Measurements from ENCODE around the gene GRPEL1. TPM values are rescaled to one million over a fixed set of nuclear protein-coding genes. Genes with fewer than 3 reads are reported as not detected.

Gene GRPEL1
- total RNA-seq, 2 experiments from 2014 or later: 55.6 to 58.6 TPM

- CTCF ChIA-PET: interaction anchor here (0.8 to 3.7 kb wide), 5 partner anchors 23 to 57 kb away, joined by 3 to 55 read pairs (median 12); partner anchors contain the start of gene GRPEL1
- TF ChIP-seq, protein P1, sequence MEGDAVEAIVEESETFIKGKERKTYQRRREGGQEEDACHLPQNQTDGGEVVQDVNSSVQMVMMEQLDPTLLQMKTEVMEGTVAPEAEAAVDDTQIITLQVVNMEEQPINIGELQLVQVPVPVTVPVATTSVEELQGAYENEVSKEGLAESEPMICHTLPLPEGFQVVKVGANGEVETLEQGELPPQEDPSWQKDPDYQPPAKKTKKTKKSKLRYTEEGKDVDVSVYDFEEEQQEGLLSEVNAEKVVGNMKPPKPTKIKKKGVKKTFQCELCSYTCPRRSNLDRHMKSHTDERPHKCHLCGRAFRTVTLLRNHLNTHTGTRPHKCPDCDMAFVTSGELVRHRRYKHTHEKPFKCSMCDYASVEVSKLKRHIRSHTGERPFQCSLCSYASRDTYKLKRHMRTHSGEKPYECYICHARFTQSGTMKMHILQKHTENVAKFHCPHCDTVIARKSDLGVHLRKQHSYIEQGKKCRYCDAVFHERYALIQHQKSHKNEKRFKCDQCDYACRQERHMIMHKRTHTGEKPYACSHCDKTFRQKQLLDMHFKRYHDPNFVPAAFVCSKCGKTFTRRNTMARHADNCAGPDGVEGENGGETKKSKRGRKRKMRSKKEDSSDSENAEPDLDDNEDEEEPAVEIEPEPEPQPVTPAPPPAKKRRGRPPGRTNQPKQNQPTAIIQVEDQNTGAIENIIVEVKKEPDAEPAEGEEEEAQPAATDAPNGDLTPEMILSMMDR (IDR thresholded peaks at IDR 0.05): no peak
- DNase-seq (no peak), ATAC-seq (ENCODE audit: poor library complexity) (no peak)
- Histone ChIP-seq H3K9me3 (ENCODE audit: control insufficient read depth in 1 of 2, insufficient read depth in 1 of 2, low read length in 2 of 2) (peaks cover 0 to 11% of the 10 kb centered on the region in 2 experiments), H3K27ac (ENCODE audit: low read depth in 1 of 2, low read length in 2 of 2) (peak overlapping the region; percentile 44 to 81), H3K4me1 (ENCODE audit: insufficient read depth, low read length) (peaks cover 70% of the 10 kb centered on the region), H3K4me3 (ENCODE audit: low read length) (peak overlapping the region; percentile 78), H3K36me3 (ENCODE audit: insufficient read depth, low read length) (peaks cover 27% of the 10 kb centered on the region), H3K27me3 (ENCODE audit: control insufficient read depth in 1 of 2, insufficient read depth in 2 of 2, low read length in 2 of 2) (no peaks in the 10 kb centered on the region)
- H3K36me3 Mint-ChIP-seq (ENCODE audit: low read depth): peaks cover 37% of the 10 kb centered on the region
- POLR2A ChIA-PET: interaction anchor here (1.1 to 8.7 kb wide), 13 partner anchors 9 to 470 kb away, joined by 3 to 156 read pairs (median 8); partner anchors contain the start of genes GRPEL1, MAN2B2, MRFAP1 and MRFAP1L1
- intact Hi-C loops (cut with DNase I, micrococcal nuclease): loop anchor here (1.0 kb wide), 2 partner anchors 22 to 26 kb away; no protein-coding TSS in a partner anchor
- peak overlapping the region; percentile 90 for H3K4me3 Mint-ChIP-seq
- H3K27me3 Mint-ChIP-seq: no peaks in the 10 kb centered on the region
- no peaks in the 10 kb centered on the region for H3K9me3 Mint-ChIP-seq
- H3K4me1 Mint-ChIP-seq (ENCODE audit: low read depth): peaks cover 63% of the 10 kb centered on the region
- peak overlapping the region; percentile 81 for H3K27ac Mint-ChIP-seq
These were observed 23.5 kb downstream of the GRPEL1 start for GRCh38 chr4:7044137-7044930.

GRCh38 chr4:7043284-7044136 is 24.4 kb downstream of the GRPEL1 start, which contains the start of gene TADA2B:
TSS of gene TADA2B (plus strand) at chr4:7043372. CDS start at chr4:7043580, 208 bp downstream.
- peaks cover 0 to 11% of the 10 kb centered on the region in 2 experiments for H3K9me3 ChIP-seq (ENCODE audit: control insufficient read depth in 1 of 2, insufficient read depth in 1 of 2, low read length in 2 of 2)
- TF ChIP-seq, protein P1 (IDR thresholded peaks at IDR 0.05): no peak
- H3K4me3 Mint-ChIP-seq: peak within 1 kb of the TSS; percentile 93
- H3K4me1 ChIP-seq (ENCODE audit: insufficient read depth, low read length): peaks cover 62% of the 10 kb centered on the region
- peaks cover 31% of the 10 kb centered on the region for H3K36me3 Mint-ChIP-seq (ENCODE audit: low read depth)
- ChIA-PET CTCF (interaction anchor here (0.7 to 3.7 kb wide), 17 partner anchors 9 to 403 kb away, joined by 3 to 55 read pairs (median 5); partner anchors contain the start of genes GRPEL1, MRFAP1 and MRFAP1L1), POLR2A (interaction anchor here (0.6 to 8.7 kb wide), 23 partner anchors 10 to 469 kb away, joined by 3 to 156 read pairs (median 6); partner anchors contain the start of genes GRPEL1, MAN2B2, MRFAP1 and MRFAP1L1)
- no peaks in the 10 kb centered on the region for H3K9me3 Mint-ChIP-seq
- ATAC-seq (ENCODE audit: poor library complexity) (peak; percentile 51), DNase-seq (peak; percentile 37 to 82 (median 56))
- H3K4me1 Mint-ChIP-seq (ENCODE audit: low read depth): peaks cover 58% of the 10 kb centered on the region
- intact Hi-C loops (cut with DNase I, micrococcal nuclease): loop anchor here (1.0 to 2.0 kb wide), 4 partner anchors 23 to 261 kb away; partner anchors contain the start of genes KIAA0232 (in 1 of the 2) and TBC1D14 (in 1 of the 2)
- H3K27ac Mint-ChIP-seq: peak within 1 kb of the TSS; percentile 82
- peak within 1 kb of the TSS; percentile 87 for H3K4me3 ChIP-seq (ENCODE audit: low read length)
- H3K27me3 Mint-ChIP-seq: no peaks in the 10 kb centered on the region
- H3K27ac ChIP-seq (ENCODE audit: low read depth in 1 of 2, low read length in 2 of 2): peak within 1 kb of the TSS; percentile 44 to 81
- H3K27me3 ChIP-seq (ENCODE audit: control insufficient read depth in 1 of 2, insufficient read depth in 2 of 2, low read length in 2 of 2): no peaks in the 10 kb centered on the region
- peaks cover 20% of the 10 kb centered on the region for H3K36me3 ChIP-seq (ENCODE audit: insufficient read depth, low read length)

Measured in CD4-positive, alpha-beta T cell (primary cell).